SU-DHL-6 (cell line): ENCODE data around the gene CRHR2.

ENCODE experiments used
- H2AFZ ChIP-seq: fragments of 200-600 bp; sonication (generic); 2 replicates; pipeline ENCODE4 v1.6.1; 2014; ENCODE audit warnings: low read depth, mild to moderate bottlenecking, moderate library complexity, mixed read lengths, antibody characterized with exemption, low read length; ENCODE audit not compliant: severe bottlenecking
- H3F3A ChIP-seq: fragments of 200-600 bp; shearing (Covaris generic); 2 replicates; pipeline ENCODE4 v1.6.0; 2016; ENCODE audit warnings: antibody characterized with exemption, mild to moderate bottlenecking; ENCODE audit not compliant: insufficient read depth
- H3K27ac ChIP-seq: fragments of 200-600 bp; sonication (generic); 2 replicates; pipeline ENCODE4 v1.5.1; 2016; ENCODE audit warnings: low read depth, mild to moderate bottlenecking, low read length, moderate library complexity, mixed read lengths
- H3K27me3 ChIP-seq: fragments of 200-600 bp; sonication (generic), shearing (Covaris generic); 2 replicates; pipeline ENCODE4 v1.6.0; 2014; ENCODE audit warnings: mild to moderate bottlenecking, low read length
- H3K36me3 ChIP-seq: fragments of 200-600 bp; sonication (generic); 2 replicates; pipeline ENCODE4 v1.6.1; 2014; ENCODE audit warnings: mild to moderate bottlenecking, low read length, mixed read lengths
- H3K4me2 ChIP-seq: fragments of 300-600, 200-600 bp; shearing (Covaris generic), sonication (generic); 2 replicates; pipeline ENCODE4 v1.6.0; 2014; ENCODE audit warnings: low read length, low read depth, mild to moderate bottlenecking; ENCODE audit not compliant: poor library complexity, severe bottlenecking
- H3K4me3 ChIP-seq: fragments of 200-600 bp; sonication (generic); 2 replicates; pipeline ENCODE4 v1.5.1; 2014; ENCODE audit warnings: antibody characterized with exemption, low read length, mild to moderate bottlenecking, mixed read lengths; ENCODE audit not compliant: insufficient read depth, poor library complexity, severe bottlenecking
- H3K79me2 ChIP-seq: fragments of 200-600 bp; sonication (generic); 2 replicates; pipeline ENCODE4 v1.6.1; 2014; ENCODE audit warnings: mild to moderate bottlenecking, low read length, moderate library complexity; ENCODE audit not compliant: insufficient read depth
- H3K9ac ChIP-seq: fragments of 200-600 bp; sonication (generic); 2 replicates; pipeline ENCODE4 v1.7.0; 2014; ENCODE audit warnings: mild to moderate bottlenecking, low read length
- H3K9me2 ChIP-seq: fragments of 200-600 bp; sonication (generic); replicated peaks from 2 replicates; pipeline ENCODE4 v1.6.1; 2014; ENCODE audit warnings: low read length; ENCODE audit not compliant: insufficient read depth
- H3K9me3 ChIP-seq: fragments of 200-600 bp; sonication (generic); 2 replicates; pipeline ENCODE4 v1.6.1; 2014; ENCODE audit warnings: low read length, mixed read lengths; ENCODE audit not compliant: insufficient read depth
- H4K20me1 ChIP-seq: fragments of 200-600 bp; sonication (generic); 2 replicates; pipeline ENCODE4 v1.6.1; 2014; ENCODE audit warnings: low read depth, mild to moderate bottlenecking, antibody characterized with exemption, low read length, moderate library complexity, mixed read lengths
- CTCF ChIP-seq: fragments of 200-600 bp; sonication (generic); IDR thresholded peaks from one replicate; pipeline ENCODE4 v1.5.1; 2017; ENCODE audit warnings: antibody characterized with exemption, mild to moderate bottlenecking, low read length, moderate library complexity; ENCODE audit not compliant: insufficient read depth, poor library complexity, severe bottlenecking
- EZH2phosphoT487 ChIP-seq: fragments of 200-600 bp; sonication (generic), shearing (Covaris generic); conservative IDR thresholded peaks from 2 replicates; pipeline ENCODE4 v1.6.1; 2018; ENCODE audit warnings: mild to moderate bottlenecking, antibody characterized with exemption, low read length, moderate library complexity, mixed read lengths

The CRHR2 gene

GRCh38 chr7:30700941-30701340, 18.7 kb upstream of the CRHR2 start:
- Histone ChIP-seq H3K4me2 (no peak overlapping the region), H3F3A (no peaks in the 10 kb centered on the region), H3K27me3 (no peaks in the 10 kb centered on the region), H2AFZ (no peak overlapping the region), H3K9me3 (no peaks in the 10 kb centered on the region), H3K4me3 (no peak overlapping the region), H3K9ac (no peak overlapping the region), H3K79me2 (no peaks in the 10 kb centered on the region), H3K9me2 (no peaks in the 10 kb centered on the region), H3K36me3 (no peaks in the 10 kb centered on the region), H3K27ac (no peak overlapping the region), H4K20me1 (no peaks in the 10 kb centered on the region)
- no peak for TF ChIP-seq CTCF
- no peak for TF ChIP-seq EZH2phosphoT487

GRCh38 chr7:30699706-30700495, 17.6 kb upstream of the CRHR2 start:
- no peaks in the 10 kb centered on the region for H3F3A ChIP-seq
- H3K9ac ChIP-seq = no peak overlapping the region
- no peak overlapping the region for H3K27ac ChIP-seq
- H3K4me3 ChIP-seq = no peak overlapping the region
- H3K9me2 ChIP-seq = no peaks in the 10 kb centered on the region
- TF ChIP-seq CTCF (no peak), EZH2phosphoT487 (no peak)
- H3K27me3 ChIP-seq = no peaks in the 10 kb centered on the region
- no peaks in the 10 kb centered on the region for H4K20me1 ChIP-seq
- no peaks in the 10 kb centered on the region for H3K9me3 ChIP-seq
- H3K36me3 ChIP-seq = no peaks in the 10 kb centered on the region
- no peak overlapping the region for H2AFZ ChIP-seq
- no peaks in the 10 kb centered on the region for H3K79me2 ChIP-seq
- no peak overlapping the region for H3K4me2 ChIP-seq

GRCh38 chr7:30698481-30698880, 16.2 kb upstream of the CRHR2 start:
- Histone ChIP-seq H3K36me3 (no peaks in the 10 kb centered on the region), H3K79me2 (no peaks in the 10 kb centered on the region), H3K27me3 (no peaks in the 10 kb centered on the region), H3K4me3 (no peak overlapping the region), H3K9me3 (no peaks in the 10 kb centered on the region), H3F3A (no peaks in the 10 kb centered on the region), H3K9ac (no peak overlapping the region), H3K9me2 (no peaks in the 10 kb centered on the region), H4K20me1 (no peaks in the 10 kb centered on the region), H3K4me2 (no peak overlapping the region), H2AFZ (no peak overlapping the region), H3K27ac (no peak overlapping the region)
- TF ChIP-seq EZH2phosphoT487 (no peak), CTCF (no peak)
